H1 (cell line): ENCODE data around the gene A3GALT2.

Experiments
- BRCA1 ChIP-seq: IDR thresholded peaks from 2 replicates; pipeline ENCODE4 v1.6.1; 2012; ENCODE audit warnings: low read depth, low read length, improper control_type of control experiment
- EP300 ChIP-seq, 2 experiments: IDR thresholded peaks; 1 replicate in 1 of 2; 2 replicates in 1 of 2; pipeline ENCODE4 v1.6.1; 2011 to 2012; ENCODE audit warnings: low read depth in 2 of 2, low read length in 2 of 2, mild to moderate bottlenecking in 2 of 2, borderline replicate concordance in 1 of 2, inconsistent platforms in 1 of 2, moderate library complexity in 1 of 2
- POLR2A ChIP-seq, 2 experiments: IDR thresholded peaks; 1 replicate in 1 of 2; 2 replicates in 1 of 2; pipeline ENCODE4 v1.6.1; 2011; ENCODE audit warnings: low read depth in 2 of 2, low read length in 2 of 2, mild to moderate bottlenecking in 2 of 2; ENCODE audit errors: control extremely low read depth in 1 of 2
- TF ChIP-seq, protein P1 (sequence below), 3 experiments: IDR thresholded peaks; 1 replicate in 2 of 3; 2 replicates in 1 of 3; pipeline versions ENCODE4 v1.5.1 to v1.6.1; 2011; ENCODE audit warnings: low read length in 3 of 3, mild to moderate bottlenecking in 3 of 3, inconsistent platforms in 2 of 3, low read depth in 1 of 3, moderate library complexity in 1 of 3; ENCODE audit not compliant: insufficient read depth in 1 of 3; ENCODE audit errors: control extremely low read depth in 1 of 3

DNA sequence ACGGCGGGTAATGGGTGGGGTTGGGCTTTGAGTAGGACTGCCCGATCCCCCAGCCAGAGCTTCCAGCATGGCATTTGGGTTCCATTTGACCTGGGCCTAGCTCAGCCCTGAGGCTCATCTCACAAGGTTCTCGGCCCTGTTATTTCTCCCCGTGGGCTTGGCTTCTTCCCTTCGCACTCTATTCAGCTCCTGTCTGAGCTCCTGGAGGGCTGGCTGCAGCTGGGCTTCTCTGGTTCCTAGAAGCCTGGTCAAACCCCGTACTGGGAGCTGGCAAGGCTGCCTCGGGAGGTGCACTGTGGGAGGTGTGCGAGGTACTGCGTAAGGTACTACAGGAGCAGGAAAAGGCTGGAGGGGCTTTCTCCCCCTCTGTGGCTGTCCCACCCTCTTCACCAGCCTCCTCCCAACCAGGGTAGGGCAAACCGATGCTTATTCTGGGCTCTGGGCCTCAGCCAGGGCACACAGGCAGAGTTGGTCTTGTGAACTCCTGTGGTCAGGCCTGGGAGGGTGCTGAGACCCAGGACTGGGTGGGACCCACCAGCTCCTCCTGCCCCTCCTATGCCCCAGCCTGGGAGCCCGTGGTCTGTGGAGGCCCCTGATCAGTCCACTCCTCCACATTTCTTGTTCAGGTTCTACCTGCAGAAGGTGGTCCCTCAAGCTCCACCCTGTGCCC, 814 bp downstream of the A3GALT2 start:
- TF ChIP-seq EP300 (IDR thresholded peaks at IDR 0.05; ENCODE audit: borderline replicate concordance in 1 of 2, low read depth in 2 of 2, low read length in 2 of 2) (no peak), BRCA1 (no peak), POLR2A (IDR thresholded peaks at IDR 0.05; ENCODE audit: control extremely low read depth in 1 of 2, low read depth in 2 of 2, low read length in 2 of 2) (no peak)
- TF ChIP-seq, protein P1, sequence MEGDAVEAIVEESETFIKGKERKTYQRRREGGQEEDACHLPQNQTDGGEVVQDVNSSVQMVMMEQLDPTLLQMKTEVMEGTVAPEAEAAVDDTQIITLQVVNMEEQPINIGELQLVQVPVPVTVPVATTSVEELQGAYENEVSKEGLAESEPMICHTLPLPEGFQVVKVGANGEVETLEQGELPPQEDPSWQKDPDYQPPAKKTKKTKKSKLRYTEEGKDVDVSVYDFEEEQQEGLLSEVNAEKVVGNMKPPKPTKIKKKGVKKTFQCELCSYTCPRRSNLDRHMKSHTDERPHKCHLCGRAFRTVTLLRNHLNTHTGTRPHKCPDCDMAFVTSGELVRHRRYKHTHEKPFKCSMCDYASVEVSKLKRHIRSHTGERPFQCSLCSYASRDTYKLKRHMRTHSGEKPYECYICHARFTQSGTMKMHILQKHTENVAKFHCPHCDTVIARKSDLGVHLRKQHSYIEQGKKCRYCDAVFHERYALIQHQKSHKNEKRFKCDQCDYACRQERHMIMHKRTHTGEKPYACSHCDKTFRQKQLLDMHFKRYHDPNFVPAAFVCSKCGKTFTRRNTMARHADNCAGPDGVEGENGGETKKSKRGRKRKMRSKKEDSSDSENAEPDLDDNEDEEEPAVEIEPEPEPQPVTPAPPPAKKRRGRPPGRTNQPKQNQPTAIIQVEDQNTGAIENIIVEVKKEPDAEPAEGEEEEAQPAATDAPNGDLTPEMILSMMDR (IDR thresholded peaks at IDR 0.05; ENCODE audit: control extremely low read depth in 1 of 3, insufficient read depth in 1 of 3, low read depth in 1 of 3, low read length in 3 of 3) = no peak
